Measurements from ENCODE around the gene TM9SF1.

TM9SF1 gene

GRCh38 chr14:24216345-24216699 is 21.1 kb upstream of the TM9SF1 start:
- H3K4me3 ChIP-seq (ENCODE audit: low read depth, low read length), result peak overlapping the region; percentile 78
- no peak for DNase-seq
- TF ChIP-seq CTCF (IDR thresholded peaks at IDR 0.05; ENCODE audit: low read depth, low read length, missing control alignments), result no peak
- no peaks in the 10 kb centered on the region for H3K27me3 ChIP-seq (replicated peaks)
- in situ Hi-C loops (cut with HindIII; ENCODE audit: low pct_ligation_motif_present, low sequenced_read_pairs), result no loop called here
- H3K27ac ChIP-seq, result no peak overlapping the region
- H3K36me3 ChIP-seq (replicated peaks), result peaks cover 10% of the 10 kb centered on the region

GRCh38 chr14:24215495-24216344 is 20.5 kb upstream of the TM9SF1 start, which contains the start of gene MDP1:
Gene MDP1, minus strand, starts transcription at chr14:24216066. Its CDS starts 111 bp downstream, at chr14:24215955.
- in situ Hi-C loops (cut with HindIII; ENCODE audit: low pct_ligation_motif_present, low sequenced_read_pairs), result no loop called here
- Histone ChIP-seq H3K36me3 (replicated peaks) (peaks cover 11% of the 10 kb centered on the region), H3K27ac (peak within 1 kb of the TSS; percentile 61), H3K4me3 (ENCODE audit: low read depth, low read length) (peak within 1 kb of the TSS; percentile 78), H3K27me3 (replicated peaks) (no peaks in the 10 kb centered on the region)
- DNase-seq, result peak; percentile 69
- TF ChIP-seq CTCF (IDR thresholded peaks at IDR 0.05; ENCODE audit: low read depth, low read length, missing control alignments), result peak; percentile 68

GRCh38 chr14:24213866-24214662 is 18.8 kb upstream of the TM9SF1 start:
- H3K27me3 ChIP-seq (replicated peaks), result no peaks in the 10 kb centered on the region
- peak overlapping the region; percentile 80 for H3K4me3 ChIP-seq (ENCODE audit: low read depth, low read length)
- H3K27ac ChIP-seq, result peak overlapping the region; percentile 94
- in situ Hi-C loops (cut with HindIII; ENCODE audit: low pct_ligation_motif_present, low sequenced_read_pairs), result no loop called here
- peaks cover 26% of the 10 kb centered on the region for H3K36me3 ChIP-seq (replicated peaks)
- DNase-seq, result no peak
- TF ChIP-seq CTCF (IDR thresholded peaks at IDR 0.05; ENCODE audit: low read depth, low read length, missing control alignments), result no peak

GRCh38 chr14:24212924-24213865 is 18.0 kb upstream of the TM9SF1 start, which contains the start of gene CHMP4A:
Gene CHMP4A, minus strand, starts transcription at chr14:24213488. Its CDS starts 49 bp downstream, at chr14:24213439.
- Histone ChIP-seq H3K27me3 (replicated peaks) (no peaks in the 10 kb centered on the region), H3K36me3 (replicated peaks) (peaks cover 26% of the 10 kb centered on the region), H3K4me3 (ENCODE audit: low read depth, low read length) (peak within 1 kb of the TSS; percentile 80), H3K27ac (peak within 1 kb of the TSS; percentile 94)
- TF ChIP-seq CTCF (IDR thresholded peaks at IDR 0.05; ENCODE audit: low read depth, low read length, missing control alignments), result peak; percentile 40
- in situ Hi-C loops (cut with HindIII; ENCODE audit: low pct_ligation_motif_present, low sequenced_read_pairs), result no loop called here
- DNase-seq, result peak; percentile 99

- in situ Hi-C loops (cut with HindIII; ENCODE audit: low pct_ligation_motif_present, low sequenced_read_pairs), result no loop called here
- Histone ChIP-seq H3K36me3 (replicated peaks) (peaks cover 26% of the 10 kb centered on the region), H3K4me3 (ENCODE audit: low read depth, low read length) (no peak overlapping the region), H3K27me3 (replicated peaks) (no peaks in the 10 kb centered on the region), H3K27ac (no peak overlapping the region)
- DNase-seq, result no peak
- TF ChIP-seq CTCF (IDR thresholded peaks at IDR 0.05; ENCODE audit: low read depth, low read length, missing control alignments), result no peak
Observed at GRCh38 chr14:24211311-24211710, 16.1 kb upstream of the TM9SF1 start.

All from brain microvascular endothelial cell (primary cell).